Tongue (tissue), 2 donors: ENCODE results near the gene LACTB. TPM values are rescaled to one million over a fixed set of nuclear protein-coding genes. Genes with fewer than 3 reads are reported as not detected.

Source experiments
- DNase-seq: peaks from one replicate; pipeline ENCODE4 v3.0.0-alpha.2; 2015
- total RNA-seq: library from RNA; depleted of rRNA; stranded (reverse); fragments of >200 nt; gene quantifications from one replicate; pipeline ENCODE4 v1.2.3, GENCODE V29; 2014

LACTB gene
- total RNA-seq: 18.7 TPM

DNA sequence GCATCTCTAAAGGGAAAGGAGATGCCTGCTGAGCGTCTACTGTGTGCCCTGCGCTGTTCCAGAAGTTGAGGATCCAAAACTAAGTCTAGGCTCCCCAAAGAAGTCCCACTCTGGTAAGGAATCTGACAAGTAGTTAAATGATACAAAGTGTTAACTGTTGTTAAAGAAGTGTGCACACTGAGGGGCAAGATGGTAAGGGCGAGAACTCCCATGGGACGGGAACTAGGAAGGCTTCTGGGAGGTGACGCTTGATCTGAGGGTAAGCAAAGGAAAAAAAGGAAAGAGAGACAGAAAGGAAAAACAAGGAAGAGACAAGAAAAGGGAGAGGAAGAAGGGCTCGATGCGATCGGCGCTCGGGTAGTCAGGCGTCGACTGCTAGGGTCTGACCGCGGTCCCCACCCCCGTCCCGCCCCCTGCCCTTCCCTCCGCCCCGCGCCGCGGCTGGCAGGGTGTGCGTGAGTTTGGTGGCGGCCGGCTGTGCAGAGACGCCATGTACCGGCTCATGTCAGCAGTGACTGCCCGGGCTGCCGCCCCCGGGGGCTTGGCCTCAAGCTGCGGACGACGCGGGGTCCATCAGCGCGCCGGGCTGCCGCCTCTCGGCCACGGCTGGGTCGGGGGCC lies at the start of gene LACTB:
Gene LACTB (plus strand): TSS at position 480 of the 620 bp plus-strand sequence. CDS start 11 bp downstream, at position 491.
- peak; percentile 96 for DNase-seq

- DNase-seq: no peak
Observed at GRCh38 chr15:63072023-63072650, 49.5 kb upstream of the LACTB start.

GRCh38 chr15:63072809-63073277 lies 48.8 kb upstream of the LACTB start:
- DNase-seq: no peak

- DNase-seq: no peak
Observed at GRCh38 chr15:63073497-63074172, 48.0 kb upstream of the LACTB start.

GRCh38 chr15:63075015-63075983 lies 46.4 kb upstream of the LACTB start:
- DNase-seq: peak; percentile 77

DNA sequence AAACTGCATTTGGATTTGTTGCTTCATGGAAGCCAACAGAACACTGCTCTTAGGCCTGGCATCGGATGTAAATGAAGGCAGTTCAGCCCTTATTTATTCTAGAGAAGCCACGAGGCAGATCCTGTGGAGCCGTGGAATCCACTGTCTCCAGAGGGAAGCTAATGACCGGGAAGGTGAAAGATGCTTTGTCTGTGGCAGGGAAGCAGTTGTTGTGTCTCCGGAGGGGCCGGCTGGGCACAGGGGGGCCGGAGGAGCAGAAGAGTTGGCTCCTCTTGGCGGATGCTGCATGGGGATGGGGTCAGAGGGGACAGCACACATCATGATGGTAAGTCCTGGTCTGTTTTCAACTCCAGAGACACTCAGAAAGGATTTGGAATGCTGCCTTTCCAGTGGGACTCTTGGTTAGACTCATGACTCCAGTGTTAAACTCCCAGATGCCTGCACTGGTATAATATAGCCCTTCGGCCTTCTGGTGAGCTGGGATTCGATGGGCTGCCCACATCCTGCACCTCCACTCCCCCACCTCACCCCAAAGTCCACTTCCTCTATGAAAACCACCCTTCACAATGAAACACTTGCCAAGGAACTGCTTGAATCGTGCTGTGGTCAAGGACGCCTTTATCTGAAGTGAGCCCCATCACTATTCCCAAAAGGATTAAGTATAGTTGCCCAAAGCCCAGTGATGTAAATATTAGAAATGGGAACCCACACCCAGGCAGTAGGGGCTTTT lies 45.5 kb upstream of the LACTB start:
- no peak for DNase-seq

GRCh38 chr15:63076714-63077046 lies 45.0 kb upstream of the LACTB start:
- DNase-seq: no peak

DNA sequence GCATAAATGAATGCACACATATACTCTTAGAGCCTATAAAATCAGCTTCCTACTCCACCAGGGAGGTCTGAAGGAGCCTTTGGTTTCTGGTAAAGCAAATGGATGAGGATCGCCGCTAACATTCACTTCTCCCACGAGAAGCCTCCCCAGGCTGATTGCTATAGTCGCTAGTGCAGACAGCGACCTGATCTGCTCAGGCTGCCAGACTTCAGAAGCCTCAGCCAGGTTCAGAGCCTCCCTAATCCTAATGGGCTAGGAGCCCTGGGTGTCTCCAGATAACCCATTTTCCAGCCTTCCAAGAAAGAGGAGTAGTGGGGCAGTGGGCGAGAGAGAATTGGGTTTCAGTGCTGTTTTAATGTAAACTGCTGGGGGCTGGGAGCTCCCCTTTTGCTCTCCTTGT lies 43.7 kb upstream of the LACTB start:
- no peak for DNase-seq

DNA sequence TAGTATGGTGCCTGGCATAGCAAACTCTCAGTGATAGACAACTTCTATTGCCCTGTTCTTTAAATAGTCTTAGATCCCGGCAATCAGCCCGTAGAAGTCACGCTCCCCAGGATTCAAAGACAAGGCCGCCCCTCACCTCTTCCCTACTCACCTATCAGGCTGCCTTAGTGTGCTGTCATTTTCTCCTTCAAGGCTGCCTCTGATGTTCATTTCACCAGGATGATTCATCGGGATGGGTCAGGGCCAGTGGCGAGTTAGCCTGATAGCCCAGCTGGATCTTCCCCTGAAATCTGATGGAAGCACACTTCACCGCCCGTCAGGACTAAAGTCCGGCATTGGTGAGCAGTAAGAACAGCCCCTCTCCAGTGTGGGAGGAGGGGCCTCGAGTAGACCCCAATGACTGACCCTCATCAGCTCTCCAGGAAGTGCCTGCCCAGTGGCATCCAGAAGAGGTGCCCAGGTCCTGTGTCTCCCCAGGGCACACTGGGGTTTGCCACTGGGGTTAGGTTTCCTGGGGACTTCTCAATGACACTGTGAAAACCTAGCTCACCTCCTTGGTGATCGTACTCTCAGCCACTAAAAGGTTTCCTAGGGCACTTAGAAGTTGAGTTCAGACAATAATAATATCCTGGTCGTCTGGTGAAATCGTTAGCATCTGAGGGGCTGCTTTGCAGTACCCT lies 41.6 kb upstream of the LACTB start:
- DNase-seq: no peak

DNA sequence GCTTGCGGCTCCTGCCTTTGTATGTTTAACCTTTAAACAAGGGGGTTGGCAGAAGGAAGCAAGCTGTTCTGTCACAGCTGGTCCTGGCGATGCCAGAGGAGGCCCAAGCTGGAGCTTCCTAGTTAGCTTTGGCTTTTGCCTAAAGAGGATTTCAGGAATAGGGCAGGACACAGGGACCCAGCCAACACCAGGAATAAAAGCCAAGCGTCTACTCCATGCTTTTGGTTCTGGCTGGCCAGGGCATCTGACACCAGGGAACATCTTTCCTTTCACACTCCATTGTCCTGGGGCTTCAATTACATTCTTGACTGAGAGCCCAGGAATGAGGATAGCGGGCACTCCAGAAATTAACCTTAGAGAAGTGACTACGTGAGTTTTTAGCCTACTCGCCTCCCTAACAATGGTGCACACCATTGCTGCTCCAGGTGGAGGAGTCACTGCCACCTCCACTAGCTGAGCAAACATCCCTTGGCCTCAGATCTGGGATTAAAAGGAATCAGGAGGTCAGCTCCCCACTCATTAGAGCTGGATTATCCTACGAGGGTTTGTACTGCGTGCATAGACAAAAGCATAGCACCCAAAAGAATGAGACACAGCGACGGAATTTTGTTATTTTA lies 40.9 kb upstream of the LACTB start:
- peak; percentile 75 for DNase-seq

DNA sequence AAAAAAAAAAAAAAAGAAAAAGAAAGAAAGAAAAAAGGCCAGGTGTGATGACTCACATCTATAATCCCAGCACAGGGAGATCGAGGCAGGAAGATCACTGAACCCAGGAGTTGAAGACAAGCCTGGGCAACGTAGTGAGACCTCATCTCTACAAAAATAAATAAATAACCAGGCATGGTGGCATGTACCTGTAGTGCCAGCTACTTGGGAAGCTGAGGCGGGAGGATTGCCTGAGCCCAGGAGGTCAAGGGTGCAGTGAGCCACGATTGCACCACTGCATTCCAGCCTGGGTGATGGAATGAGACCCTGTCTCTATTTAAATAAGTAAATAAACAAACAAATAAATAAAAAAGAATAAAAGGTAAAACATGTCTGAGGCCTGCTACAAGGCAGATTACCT lies 39.3 kb upstream of the LACTB start:
- DNase-seq: no peak

GRCh38 chr15:63083044-63083443 lies 38.6 kb upstream of the LACTB start:
- DNase-seq: peak; percentile 75

- no peak for DNase-seq
Observed at GRCh38 chr15:63083541-63083940, 38.1 kb upstream of the LACTB start.

GRCh38 chr15:63084806-63085205 lies 36.9 kb upstream of the LACTB start:
- DNase-seq: no peak

GRCh38 chr15:63085289-63085688 lies 36.4 kb upstream of the LACTB start:
- no peak for DNase-seq

DNA sequence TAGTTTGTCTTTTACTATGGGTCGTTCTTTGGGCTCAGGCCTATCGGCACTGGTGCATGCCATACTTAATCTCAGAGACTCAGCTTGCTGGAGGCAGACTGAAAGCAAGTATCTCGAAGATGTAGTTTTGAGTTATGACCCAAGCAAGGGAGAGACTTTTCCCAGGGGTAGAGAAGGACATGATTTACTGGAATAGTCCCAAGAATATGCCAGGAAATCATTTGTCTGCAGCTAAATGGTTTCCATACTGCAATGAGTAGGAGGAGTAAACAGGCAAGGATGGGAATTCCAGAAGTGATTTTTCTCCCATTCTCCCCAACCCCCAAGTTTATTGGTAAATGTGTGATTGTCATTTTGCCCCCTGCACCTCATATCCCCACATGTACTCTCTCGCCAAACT lies 35.4 kb upstream of the LACTB start:
- DNase-seq: no peak

DNA sequence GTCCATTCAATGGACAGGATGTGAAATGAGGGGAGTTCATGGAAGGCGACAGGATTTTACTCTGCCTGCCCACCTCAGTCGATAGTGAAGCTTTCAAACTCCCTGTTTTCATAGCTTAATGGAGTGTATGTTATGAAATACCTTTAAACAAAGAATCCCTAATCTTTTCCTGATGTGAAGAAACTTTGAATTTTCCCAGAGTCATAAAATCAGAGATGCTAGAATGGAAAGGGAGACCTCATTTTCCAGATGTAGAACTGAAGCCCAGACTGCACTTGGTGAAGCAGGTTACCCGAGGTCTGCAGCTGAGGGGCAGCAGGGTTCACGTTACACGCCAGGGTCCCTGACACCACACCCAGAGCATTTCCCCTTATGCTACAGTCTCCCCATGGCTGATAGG lies 34.7 kb upstream of the LACTB start:
- no peak for DNase-seq

- no peak for DNase-seq
Observed at GRCh38 chr15:63088533-63089245, 33.0 kb upstream of the LACTB start.

GRCh38 chr15:63089260-63090043 lies 32.2 kb upstream of the LACTB start:
- DNase-seq: peak; percentile 87
